GM12873 (cell line): Measurements from ENCODE around the gene C17orf67.

ENCODE experiments used
- CTCF ChIP-seq: IDR thresholded peaks from 2 replicates; pipeline ENCODE4 v1.5.1; 2012; ENCODE audit warnings: low read depth, mild to moderate bottlenecking, moderate library complexity, low read length, control low read depth; ENCODE audit not compliant: insufficient read depth; ENCODE audit errors: missing control alignments

C17orf67 gene

GRCh38 chr17:56833809-56834379, at the start of gene C17orf67, which contains the start of gene DGKE:
TSS of gene C17orf67 (minus strand) at chr17:56833920. CDS start at chr17:56815810, 18,110 bp downstream.
TSS of gene DGKE (plus strand) at chr17:56834151. CDS start at chr17:56834796, 645 bp downstream.
- TF ChIP-seq CTCF: no peak

- TF ChIP-seq CTCF: no peak
Measured at GRCh38 chr17:56881685-56882295, 48.1 kb upstream of the C17orf67 start.

- TF ChIP-seq CTCF: no peak
Measured at GRCh38 chr17:56880571-56880970, 46.9 kb upstream of the C17orf67 start.

GRCh38 chr17:56880133-56880532, 46.4 kb upstream of the C17orf67 start:
- TF ChIP-seq CTCF: no peak

- no peak for TF ChIP-seq CTCF
Measured at GRCh38 chr17:56879280-56879679, 45.6 kb upstream of the C17orf67 start.

- no peak for TF ChIP-seq CTCF
Measured at GRCh38 chr17:56876766-56877179, 43.1 kb upstream of the C17orf67 start.

GRCh38 chr17:56870081-56870651, 36.4 kb upstream of the C17orf67 start:
- no peak for TF ChIP-seq CTCF
